Natural killer cell treated with Interleukin-12 subunit alpha and Interleukin-12 subunit beta and Interleukin-15 and Interleukin-18, amount 100 ng/mL, for 72 hours (primary cell): ENCODE measurements around the gene LTBP3. TPM values are rescaled to one million over a fixed set of nuclear protein-coding genes. Genes with fewer than 3 reads are reported as not detected.
"Not testable (repeated sequence)": the region's sequence is repeated elsewhere in the genome, so short reads cannot be mapped to it uniquely, and the experiment has no call there.

Experiments used
- ATAC-seq, 2 donors: fragments of 150-1000 bp; cut with Tn5 transposase in 1 of 2; sonication (Bioruptor Pico), chemical (Tn5 transposase) in 1 of 2; 2 replicates each; pipeline ENCODE4 v1.10.0; 2021
- DNase-seq: peaks from one replicate; pipeline ENCODE4 v3.0.0; 2022; ENCODE audit warnings: low spot score
- H3K27ac Mint-ChIP-seq, 2 donors: 1 replicate in 1 of 2; 2 replicates in 1 of 2; pipeline ENCODE4 v1.8.0; 2022; ENCODE audit warnings: mixed read lengths in 2 of 2, mild to moderate bottlenecking in 1 of 2, moderate library complexity in 1 of 2
- H3K27me3 Mint-ChIP-seq, 2 donors: 1 replicate in 1 of 2; 2 replicates in 1 of 2; pipeline ENCODE4 v1.8.0; 2022; ENCODE audit warnings: mixed read lengths in 2 of 2
- H3K36me3 Mint-ChIP-seq: one replicate; pipeline ENCODE4 v1.8.0; 2022; ENCODE audit warnings: mixed read lengths
- H3K4me1 Mint-ChIP-seq, 2 donors: 1 replicate in 1 of 2; 2 replicates in 1 of 2; pipeline ENCODE4 v1.8.0; 2022; ENCODE audit warnings: low read depth in 2 of 2, mixed read lengths in 2 of 2, mild to moderate bottlenecking in 1 of 2
- H3K4me3 Mint-ChIP-seq: one replicate; pipeline ENCODE4 v1.8.0; 2022; ENCODE audit warnings: mixed read lengths
- H3K9me3 Mint-ChIP-seq: 2 replicates; pipeline ENCODE4 v1.8.0; 2022; ENCODE audit warnings: mixed read lengths
- total RNA-seq, 2 donors: library from RNA; stranded (reverse); gene quantifications; one replicate each; pipeline ENCODE4 v1.2.3, GENCODE V29; 2022

The LTBP3 gene
- total RNA-seq, 2 donors from 2014 or later, result 42.3 to 60.2 TPM

DNA sequence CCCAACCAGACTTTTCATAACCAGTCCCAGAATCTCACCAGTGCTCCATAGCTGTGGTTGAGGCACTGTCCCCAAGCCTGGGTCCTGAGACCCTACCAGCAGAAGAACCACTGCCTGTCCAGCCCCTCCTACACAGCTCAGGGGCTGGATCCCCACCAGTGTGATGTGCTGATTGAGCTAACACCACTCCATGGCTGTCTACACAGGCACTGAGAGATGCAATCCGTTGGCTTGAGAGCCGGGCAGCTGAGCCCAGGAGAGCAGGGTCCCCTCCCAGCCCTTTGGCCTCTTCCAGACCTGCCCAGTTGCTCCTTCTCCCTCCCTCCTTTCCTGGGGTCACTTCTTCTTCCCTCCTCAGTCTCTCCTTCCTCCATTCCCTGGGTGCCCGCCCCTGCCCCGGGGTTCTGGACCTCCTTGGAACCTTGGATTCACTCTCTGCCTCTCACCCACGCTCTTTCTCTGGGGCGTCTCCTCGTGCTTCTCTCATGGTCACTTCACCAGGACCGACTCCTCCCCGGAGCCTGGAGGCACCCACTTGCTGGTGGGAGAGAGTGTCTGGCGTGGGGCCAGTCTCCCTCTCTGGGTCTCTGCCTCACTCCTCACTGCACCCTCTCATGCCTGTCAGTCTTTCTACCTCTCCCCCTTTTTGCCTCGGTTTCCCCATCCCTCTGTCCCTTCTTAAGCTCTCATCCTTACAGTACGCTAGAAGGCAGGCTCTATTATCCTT is 34.0 kb downstream of the LTBP3 start:
- H3K4me1 Mint-ChIP-seq, result peaks cover 23 to 32% of the 10 kb centered on the region in 2 donors
- peak overlapping the region; percentile 38 for H3K4me3 Mint-ChIP-seq
- no peaks in the 10 kb centered on the region for H3K27me3 Mint-ChIP-seq
- no peaks in the 10 kb centered on the region for H3K36me3 Mint-ChIP-seq
- no peaks in the 10 kb centered on the region for H3K9me3 Mint-ChIP-seq
- ATAC-seq, result peak in 1 of 2 donors; percentile 1
- DNase-seq, result no peak
- H3K27ac Mint-ChIP-seq, result peak overlapping the region; percentile 35 to 52

DNA sequence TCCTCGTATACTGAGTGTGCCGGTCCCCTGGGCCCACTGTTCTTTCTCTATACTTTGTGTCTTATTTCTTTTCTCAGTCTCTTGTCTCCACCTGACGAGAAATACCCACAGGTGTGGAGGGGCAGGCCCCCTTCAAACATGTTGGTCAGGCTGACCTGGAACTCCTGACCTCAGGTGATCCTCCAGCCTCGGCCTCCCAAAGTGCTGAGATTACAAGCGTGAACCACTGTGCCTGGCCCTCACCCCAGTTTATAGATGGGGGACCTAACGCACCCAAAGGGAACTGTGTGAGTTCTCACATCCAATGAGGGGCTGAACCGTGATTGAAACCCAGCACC is 34.6 kb downstream of the LTBP3 start:
- H3K4me1 Mint-ChIP-seq, result peaks cover 19 to 29% of the 10 kb centered on the region in 2 donors
- DNase-seq, H3K27me3 Mint-ChIP-seq, ATAC-seq, H3K4me3 Mint-ChIP-seq, H3K9me3 Mint-ChIP-seq, H3K36me3 Mint-ChIP-seq: not testable (repeated sequence)
- peak overlapping the region in 1 of 2 donors; percentile 52 for H3K27ac Mint-ChIP-seq

DNA sequence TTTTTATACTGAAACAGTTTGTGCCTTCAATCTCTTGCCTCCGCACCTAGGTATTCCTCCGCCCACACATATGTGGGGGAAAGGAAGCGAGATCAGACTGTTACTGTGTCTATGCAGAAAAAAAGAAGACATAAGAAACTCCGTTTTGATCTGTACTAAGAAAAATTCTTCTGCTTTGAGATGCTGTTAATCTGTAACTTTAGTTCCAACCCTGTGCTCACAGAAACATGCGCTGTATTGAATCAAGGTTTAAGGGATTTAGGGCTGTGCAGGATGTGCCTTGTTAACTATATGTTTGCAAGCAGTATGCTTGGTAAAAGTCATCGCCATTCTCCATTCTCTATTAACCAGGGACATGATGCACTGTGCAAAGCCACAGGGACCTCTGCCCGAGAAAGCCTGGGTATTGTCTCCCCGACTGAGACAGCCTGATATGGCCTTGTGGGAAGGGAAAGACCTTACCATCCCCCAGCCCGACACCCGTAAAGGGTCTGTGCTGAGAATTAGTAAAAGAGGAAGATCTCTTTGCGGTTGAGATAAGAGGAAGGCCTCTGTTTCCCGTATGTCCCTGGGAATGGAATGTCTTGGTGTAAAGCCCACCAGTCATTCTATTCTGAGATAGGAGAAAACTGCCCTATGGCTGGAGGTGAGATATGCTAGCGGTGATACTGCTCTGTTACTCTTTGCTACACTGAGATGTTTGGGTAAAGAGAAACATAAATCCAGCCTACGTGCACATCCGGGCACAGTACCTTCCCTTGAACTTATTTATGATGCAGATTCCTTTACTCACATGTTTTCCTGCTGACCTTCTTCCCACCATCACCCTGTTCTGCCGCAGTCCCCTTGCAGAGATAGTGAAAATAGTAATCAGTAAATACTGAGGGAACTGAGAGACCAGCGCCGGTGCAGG is 35.2 kb downstream of the LTBP3 start:
- Mint-ChIP-seq H3K4me3 (peak overlapping the region; percentile 38), H3K4me1 (peaks cover 18 to 29% of the 10 kb centered on the region in 2 donors), H3K27ac (peak overlapping the region in 1 of 2 donors; percentile 52)
- not testable (repeated sequence) for H3K27me3 Mint-ChIP-seq, H3K9me3 Mint-ChIP-seq, DNase-seq, ATAC-seq, H3K36me3 Mint-ChIP-seq

DNA sequence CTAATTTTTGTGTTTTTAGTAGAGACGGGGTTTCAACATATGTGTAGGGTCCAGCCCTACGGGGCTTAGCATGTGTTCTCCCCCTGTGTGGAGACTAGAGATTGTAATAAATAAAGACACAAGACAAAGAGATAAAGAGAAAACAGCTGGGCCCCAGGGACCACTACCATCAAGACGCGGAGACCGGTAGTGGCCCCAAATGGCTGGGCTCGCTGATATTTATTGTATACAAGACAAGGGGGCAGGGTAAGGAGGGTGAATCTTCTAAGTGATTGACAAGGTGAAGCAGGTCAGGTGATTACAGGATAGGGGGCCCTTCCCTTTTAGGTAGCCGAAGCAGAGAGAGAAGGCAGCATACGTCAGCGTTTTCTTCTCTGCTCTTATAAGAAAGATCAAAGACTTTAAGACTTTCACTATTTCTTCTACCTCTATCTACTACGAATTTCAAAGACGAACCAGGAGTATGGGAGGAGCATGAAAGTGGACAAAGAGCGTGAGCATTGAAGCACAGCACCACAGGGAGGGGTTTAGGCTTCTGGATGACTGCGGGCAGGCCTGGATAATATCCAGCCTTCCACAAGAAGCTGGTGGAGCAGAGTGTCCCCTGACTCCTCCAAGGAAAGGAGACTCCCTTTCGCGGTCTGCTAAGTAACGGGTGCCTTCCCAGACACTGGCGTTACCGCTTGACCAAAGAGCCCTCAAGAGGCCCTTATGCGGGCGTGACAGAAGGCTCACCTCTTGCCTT is 36.2 kb downstream of the LTBP3 start:
- Mint-ChIP-seq H3K4me1 (peaks cover 18 to 27% of the 10 kb centered on the region in 2 donors), H3K27ac (peak overlapping the region in 1 of 2 donors; percentile 51)
- ATAC-seq, H3K36me3 Mint-ChIP-seq, H3K27me3 Mint-ChIP-seq, H3K4me3 Mint-ChIP-seq, H3K9me3 Mint-ChIP-seq, DNase-seq: not testable (repeated sequence)

DNA sequence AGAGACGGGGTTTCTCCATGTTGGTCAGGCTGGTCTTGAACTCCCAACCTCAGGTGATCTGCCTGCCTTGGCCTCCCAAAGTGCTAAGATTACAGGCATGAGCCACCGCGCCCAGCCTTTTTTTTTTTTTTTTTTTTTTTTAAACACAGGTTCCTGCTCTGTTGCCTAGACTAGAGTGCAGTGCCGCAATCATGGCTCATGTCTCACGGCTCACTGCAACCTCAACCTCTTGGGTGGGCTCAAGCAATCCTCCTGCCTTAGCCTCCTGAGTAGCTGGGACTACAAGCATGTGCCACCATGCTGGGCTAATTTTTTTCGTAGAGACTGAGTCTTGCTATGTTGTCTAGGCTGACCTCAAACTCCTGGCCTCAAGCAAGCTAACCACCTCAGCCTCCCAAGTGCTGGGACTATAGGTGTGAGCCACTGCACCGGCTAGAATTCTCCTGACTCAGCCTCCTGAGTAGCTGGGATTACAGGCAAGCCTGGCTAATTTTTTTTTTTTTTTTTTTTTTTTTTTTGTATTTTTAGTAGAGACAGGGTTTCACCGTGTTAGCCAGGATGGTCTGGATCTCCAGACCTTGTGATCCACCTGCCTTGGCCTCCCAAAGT is 39.1 kb downstream of the LTBP3 start:
- H3K27me3 Mint-ChIP-seq, H3K4me3 Mint-ChIP-seq, H3K9me3 Mint-ChIP-seq, ATAC-seq, DNase-seq, H3K36me3 Mint-ChIP-seq, H3K27ac Mint-ChIP-seq: not testable (repeated sequence)
- peaks cover 21 to 23% of the 10 kb centered on the region in 2 donors for H3K4me1 Mint-ChIP-seq

DNA sequence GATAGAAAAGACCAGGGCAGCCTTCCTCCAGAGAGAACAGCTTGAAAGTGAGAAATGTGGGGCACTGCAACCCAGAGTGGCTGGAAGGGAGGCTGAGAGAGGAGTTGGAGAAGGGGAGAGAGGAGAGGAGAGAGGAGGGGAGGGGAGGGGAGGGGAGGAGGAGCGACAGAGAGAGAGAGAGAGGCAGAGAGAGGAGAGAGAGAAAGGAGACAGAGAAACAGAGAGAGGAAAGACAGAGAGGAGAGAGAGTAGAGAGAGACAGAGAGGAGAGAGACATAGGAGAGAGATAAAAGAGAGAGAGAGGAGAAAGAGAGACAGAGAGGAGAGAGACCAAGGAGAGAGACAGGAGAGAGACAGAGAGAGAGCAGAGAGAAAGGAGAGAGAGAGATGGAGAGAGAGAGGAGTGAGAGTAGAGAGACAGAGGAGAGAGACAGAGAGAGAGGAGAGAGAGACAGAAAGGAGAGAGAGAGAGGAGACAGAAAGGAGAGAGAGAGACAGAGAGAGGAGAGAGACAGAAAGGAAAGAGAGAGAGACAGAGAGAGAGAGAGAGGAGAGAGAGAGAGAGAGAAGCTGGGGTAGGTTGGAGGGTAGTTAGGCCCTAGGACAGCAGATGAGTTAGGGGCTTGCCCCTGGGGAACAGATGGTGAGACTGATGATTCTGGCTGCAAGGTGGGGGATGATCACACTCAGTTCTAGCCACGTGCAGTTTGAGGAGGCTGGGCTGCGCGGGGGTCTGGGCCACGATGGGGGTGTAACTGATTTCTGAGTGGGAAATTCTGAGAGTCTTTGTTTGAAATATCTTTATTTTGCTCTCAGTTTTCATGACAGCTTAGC is 41.8 kb downstream of the LTBP3 start:
- peak overlapping the region; percentile 14 to 17 for H3K27ac Mint-ChIP-seq
- no peaks in the 10 kb centered on the region for H3K9me3 Mint-ChIP-seq
- peaks cover 8 to 9% of the 10 kb centered on the region in 2 donors for H3K4me1 Mint-ChIP-seq
- H3K36me3 Mint-ChIP-seq, result no peaks in the 10 kb centered on the region
- ATAC-seq (peak in 1 of 2 donors; percentile 48), DNase-seq (no peak)
- H3K4me3 Mint-ChIP-seq, result no peak overlapping the region
- no peaks in the 10 kb centered on the region for H3K27me3 Mint-ChIP-seq

DNA sequence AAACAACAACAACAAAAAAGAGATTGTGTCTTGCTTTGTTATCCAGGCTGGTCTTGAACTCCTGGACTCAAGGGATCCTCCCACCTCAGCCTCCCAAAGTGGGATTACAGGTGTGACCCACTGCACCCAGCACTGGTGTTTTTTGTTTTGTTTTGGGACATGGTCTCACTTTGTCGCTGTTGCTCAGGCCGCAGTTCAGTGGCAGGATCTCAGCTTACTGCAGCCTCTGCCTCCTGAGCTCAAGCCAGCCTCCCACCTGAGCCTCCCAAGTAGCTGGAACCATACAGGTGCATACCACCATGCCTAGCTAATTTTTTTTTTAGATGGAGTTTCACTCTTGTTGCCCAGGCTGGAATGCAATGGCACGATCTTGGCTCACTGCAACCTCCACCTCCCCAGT is 45.8 kb downstream of the LTBP3 start:
- not testable (repeated sequence) for DNase-seq, H3K27me3 Mint-ChIP-seq, ATAC-seq, H3K27ac Mint-ChIP-seq, H3K36me3 Mint-ChIP-seq, H3K4me3 Mint-ChIP-seq, H3K9me3 Mint-ChIP-seq
- H3K4me1 Mint-ChIP-seq, result peaks cover 19 to 22% of the 10 kb centered on the region in 2 donors

DNA sequence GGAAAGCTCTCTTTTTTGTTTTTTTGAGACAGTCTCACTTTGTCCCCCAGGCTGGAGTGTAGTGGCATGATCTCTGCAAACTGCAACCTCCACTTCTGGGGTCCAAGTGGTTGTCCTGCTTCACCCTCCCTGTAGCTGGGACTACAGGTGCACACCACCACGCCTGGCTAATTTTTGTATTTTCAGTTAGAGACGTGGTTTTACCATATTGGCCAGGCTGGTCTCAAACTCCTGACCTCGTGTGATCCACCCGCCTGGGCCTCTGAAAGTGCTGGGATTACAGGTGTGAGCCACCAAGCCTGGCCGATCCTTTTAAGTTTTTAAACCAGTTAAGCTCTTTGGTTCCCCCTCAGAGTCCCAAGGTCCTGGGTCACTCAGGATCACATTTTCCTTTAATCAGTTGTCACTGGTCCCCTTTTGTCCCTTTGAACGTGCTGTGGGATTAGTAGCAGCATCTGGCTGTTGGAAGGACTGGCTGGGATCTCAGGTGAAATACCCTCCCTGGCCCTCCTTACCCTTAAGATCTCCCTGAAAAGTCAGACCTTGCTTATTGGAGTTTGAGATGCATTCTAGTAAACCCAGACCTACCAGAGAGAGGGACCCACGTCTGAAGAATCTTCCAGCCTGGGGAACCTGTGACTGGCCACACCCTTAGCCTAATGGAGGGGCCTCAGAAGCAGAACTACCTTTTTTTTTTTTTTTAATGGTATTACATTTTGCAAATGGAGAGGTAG is 51.2 kb downstream of the LTBP3 start:
- no peaks in the 10 kb centered on the region for H3K9me3 Mint-ChIP-seq
- DNase-seq (no peak), ATAC-seq (peak in 1 of 2 donors; percentile 9)
- H3K4me1 Mint-ChIP-seq, result peaks cover 56 to 57% of the 10 kb centered on the region in 2 donors
- no peaks in the 10 kb centered on the region for H3K27me3 Mint-ChIP-seq
- no peak overlapping the region for H3K4me3 Mint-ChIP-seq
- H3K27ac Mint-ChIP-seq, result no peak overlapping the region
- peaks cover 31% of the 10 kb centered on the region for H3K36me3 Mint-ChIP-seq

DNA sequence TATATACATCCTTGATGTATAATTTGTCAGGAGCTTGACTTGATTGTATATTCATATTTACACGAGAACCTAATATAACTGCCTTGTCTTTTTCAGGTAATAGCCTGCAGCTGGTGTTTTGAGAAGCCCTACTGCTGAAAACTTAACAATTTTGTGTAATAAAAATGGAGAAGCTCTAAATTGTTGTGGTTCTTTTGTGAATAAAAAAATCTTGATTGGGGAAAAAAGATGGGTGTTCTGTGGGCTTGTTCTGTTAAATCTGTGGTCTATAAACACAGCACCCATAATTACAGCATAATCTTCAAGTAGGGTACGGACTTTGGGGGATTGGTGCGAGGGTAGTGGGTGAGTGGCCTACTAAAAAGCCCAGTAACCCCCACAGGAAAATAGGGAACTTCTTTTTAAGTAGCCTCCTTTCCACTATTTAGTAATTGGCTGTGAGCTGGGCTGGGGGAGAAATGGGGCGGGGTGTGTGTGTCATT is 51.8 kb downstream of the LTBP3 start:
- no peaks in the 10 kb centered on the region for H3K9me3 Mint-ChIP-seq
- H3K27me3 Mint-ChIP-seq, result no peaks in the 10 kb centered on the region
- peaks cover 31% of the 10 kb centered on the region for H3K36me3 Mint-ChIP-seq
- H3K4me3 Mint-ChIP-seq, result no peak overlapping the region
- peaks cover 56 to 63% of the 10 kb centered on the region in 2 donors for H3K4me1 Mint-ChIP-seq
- DNase-seq, result no peak
- no peak overlapping the region for H3K27ac Mint-ChIP-seq
- no peak for ATAC-seq

DNA sequence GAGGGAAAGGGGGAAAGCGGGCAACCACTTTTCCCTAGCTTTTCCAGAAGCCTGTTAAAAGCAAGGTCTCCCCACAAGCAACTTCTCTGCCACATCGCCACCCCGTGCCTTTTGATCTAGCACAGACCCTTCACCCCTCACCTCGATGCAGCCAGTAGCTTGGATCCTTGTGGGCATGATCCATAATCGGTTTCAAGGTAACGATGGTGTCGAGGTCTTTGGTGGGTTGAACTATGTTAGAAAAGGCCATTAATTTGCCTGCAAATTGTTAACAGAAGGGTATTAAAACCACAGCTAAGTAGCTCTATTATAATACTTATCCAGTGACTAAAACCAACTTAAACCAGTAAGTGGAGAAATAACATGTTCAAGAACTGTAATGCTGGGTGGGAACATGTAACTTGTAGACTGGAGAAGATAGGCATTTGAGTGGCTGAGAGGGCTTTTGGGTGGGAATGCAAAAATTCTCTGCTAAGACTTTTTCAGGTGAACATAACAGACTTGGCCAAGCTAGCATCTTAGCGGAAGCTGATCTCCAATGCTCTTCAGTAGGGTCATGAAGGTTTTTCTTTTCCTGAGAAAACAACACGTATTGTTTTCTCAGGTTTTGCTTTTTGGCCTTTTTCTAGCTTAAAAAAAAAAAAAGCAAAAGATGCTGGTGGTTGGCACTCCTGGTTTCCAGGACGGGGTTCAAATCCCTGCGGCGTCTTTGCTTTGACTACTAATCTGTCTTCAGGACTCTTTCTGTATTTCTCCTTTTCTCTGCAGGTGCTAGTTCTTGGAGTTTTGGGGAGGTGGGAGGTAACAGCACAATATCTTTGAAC is 52.5 kb downstream of the LTBP3 start:
- ATAC-seq (no peak), DNase-seq (no peak)
- no peak overlapping the region for H3K27ac Mint-ChIP-seq
- H3K4me1 Mint-ChIP-seq, result peaks cover 53 to 67% of the 10 kb centered on the region in 2 donors
- H3K4me3 Mint-ChIP-seq, result no peak overlapping the region
- H3K27me3 Mint-ChIP-seq, result no peaks in the 10 kb centered on the region
- H3K36me3 Mint-ChIP-seq, result peaks cover 31% of the 10 kb centered on the region
- H3K9me3 Mint-ChIP-seq, result no peaks in the 10 kb centered on the region

DNA sequence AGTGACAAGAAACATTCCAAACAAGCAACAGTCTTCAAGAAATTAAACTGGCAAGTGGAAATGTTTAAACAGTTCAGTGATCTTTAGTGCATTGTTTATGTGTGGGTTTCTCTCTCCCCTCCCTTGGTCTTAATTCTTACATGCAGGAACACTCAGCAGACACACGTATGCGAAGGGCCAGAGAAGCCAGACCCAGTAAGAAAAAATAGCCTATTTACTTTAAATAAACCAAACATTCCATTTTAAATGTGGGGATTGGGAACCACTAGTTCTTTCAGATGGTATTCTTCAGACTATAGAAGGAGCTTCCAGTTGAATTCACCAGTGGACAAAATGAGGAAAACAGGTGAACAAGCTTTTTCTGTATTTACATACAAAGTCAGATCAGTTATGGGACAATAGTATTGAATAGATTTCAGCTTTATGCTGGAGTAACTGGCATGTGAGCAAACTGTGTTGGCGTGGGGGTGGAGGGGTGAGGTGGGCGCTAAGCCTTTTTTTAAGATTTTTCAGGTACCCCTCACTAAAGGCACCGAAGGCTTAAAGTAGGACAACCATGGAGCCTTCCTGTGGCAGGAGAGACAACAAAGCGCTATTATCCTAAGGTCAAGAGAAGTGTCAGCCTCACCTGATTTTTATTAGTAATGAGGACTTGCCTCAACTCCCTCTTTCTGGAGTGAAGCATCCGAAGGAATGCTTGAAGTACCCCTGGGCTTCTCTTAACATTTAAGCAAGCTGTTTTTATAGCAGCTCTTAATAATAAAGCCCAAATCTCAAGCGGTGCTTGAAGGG is 53.3 kb downstream of the LTBP3 start:
- H3K9me3 Mint-ChIP-seq, result no peaks in the 10 kb centered on the region
- no peak overlapping the region for H3K4me3 Mint-ChIP-seq
- H3K36me3 Mint-ChIP-seq, result peaks cover 31% of the 10 kb centered on the region
- peaks cover 49 to 64% of the 10 kb centered on the region in 2 donors for H3K4me1 Mint-ChIP-seq
- H3K27ac Mint-ChIP-seq, result no peak overlapping the region
- DNase-seq, result no peak
- no peaks in the 10 kb centered on the region for H3K27me3 Mint-ChIP-seq
- no peak for ATAC-seq
